Measurements from ENCODE around the gene GSTO2.

DNA sequence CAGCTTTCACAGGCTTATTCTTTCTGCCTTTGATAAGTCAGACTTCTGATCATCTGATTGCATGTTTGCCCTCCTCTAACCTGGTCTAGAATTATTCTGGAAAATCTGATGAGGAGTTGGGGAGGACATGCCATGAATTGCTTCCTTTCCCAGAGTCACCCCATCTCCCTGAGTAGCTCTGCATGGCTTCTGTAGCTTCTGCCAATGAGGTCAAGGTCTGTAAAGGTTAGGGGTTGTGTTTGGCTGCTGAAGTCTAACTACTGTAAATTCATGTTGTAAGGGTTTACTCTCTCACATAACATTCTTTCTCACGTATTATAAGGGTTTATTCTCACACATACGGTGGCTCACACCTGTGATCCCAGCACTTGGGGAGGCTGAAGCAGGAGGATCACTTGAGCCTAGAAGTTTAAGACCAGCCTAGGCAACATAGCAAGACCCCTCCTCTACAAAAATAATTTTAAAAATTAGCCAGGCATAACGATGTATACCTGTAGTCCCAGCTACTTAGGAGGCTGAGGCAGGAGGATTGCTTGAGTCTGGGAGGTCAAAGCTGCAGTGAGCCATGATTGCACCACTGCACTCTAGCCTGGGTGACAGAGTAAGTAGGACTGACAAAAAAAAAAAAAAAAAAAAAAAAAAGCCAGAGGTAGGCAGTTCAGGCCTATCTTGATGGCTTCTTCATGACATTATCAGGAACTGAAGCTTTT, 10.7 kb downstream of the GSTO2 start:
- TF ChIP-seq, protein P1, sequence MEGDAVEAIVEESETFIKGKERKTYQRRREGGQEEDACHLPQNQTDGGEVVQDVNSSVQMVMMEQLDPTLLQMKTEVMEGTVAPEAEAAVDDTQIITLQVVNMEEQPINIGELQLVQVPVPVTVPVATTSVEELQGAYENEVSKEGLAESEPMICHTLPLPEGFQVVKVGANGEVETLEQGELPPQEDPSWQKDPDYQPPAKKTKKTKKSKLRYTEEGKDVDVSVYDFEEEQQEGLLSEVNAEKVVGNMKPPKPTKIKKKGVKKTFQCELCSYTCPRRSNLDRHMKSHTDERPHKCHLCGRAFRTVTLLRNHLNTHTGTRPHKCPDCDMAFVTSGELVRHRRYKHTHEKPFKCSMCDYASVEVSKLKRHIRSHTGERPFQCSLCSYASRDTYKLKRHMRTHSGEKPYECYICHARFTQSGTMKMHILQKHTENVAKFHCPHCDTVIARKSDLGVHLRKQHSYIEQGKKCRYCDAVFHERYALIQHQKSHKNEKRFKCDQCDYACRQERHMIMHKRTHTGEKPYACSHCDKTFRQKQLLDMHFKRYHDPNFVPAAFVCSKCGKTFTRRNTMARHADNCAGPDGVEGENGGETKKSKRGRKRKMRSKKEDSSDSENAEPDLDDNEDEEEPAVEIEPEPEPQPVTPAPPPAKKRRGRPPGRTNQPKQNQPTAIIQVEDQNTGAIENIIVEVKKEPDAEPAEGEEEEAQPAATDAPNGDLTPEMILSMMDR (conservative IDR thresholded peaks at IDR 0.05 in 1 of 2, IDR thresholded peaks at IDR 0.05 in 1 of 2; ENCODE audit: low read depth in 1 of 2, low read length in 2 of 2) = no peak
- no peak for TF ChIP-seq EZH2 (IDR thresholded peaks at IDR 0.05; ENCODE audit: low read length, missing control alignments)

Measured in fibroblast of lung (primary cell).